ENCODE measurements around the gene ANO9. TPM values are rescaled to one million over a fixed set of nuclear protein-coding genes. Genes with fewer than 3 reads are reported as not detected.

Gene ANO9
- total RNA-seq, 1 experiment from 2014 or later, result 9.4 TPM

- H3K4me3 Mint-ChIP-seq (ENCODE audit: unreplicated experiment), result peak overlapping the region; percentile 96
- H3K4me1 Mint-ChIP-seq (ENCODE audit: insufficient read depth, unreplicated experiment), result peaks cover 19% of the 10 kb centered on the region
- H3K27ac Mint-ChIP-seq (ENCODE audit: low read depth, unreplicated experiment), result peak overlapping the region; percentile 94
- peaks cover 48% of the 10 kb centered on the region for H3K36me3 Mint-ChIP-seq (ENCODE audit: insufficient read depth, unreplicated experiment)
- POLR2A ChIA-PET, result interaction anchor here (1.3 to 2.6 kb wide), 8 partner anchors 12 to 158 kb away, joined by 4 to 33 read pairs (median 10); partner anchors contain the start of genes B4GALNT4, PSMD13, PTDSS2 and RNH1
- no peaks in the 10 kb centered on the region for H3K27me3 Mint-ChIP-seq (ENCODE audit: insufficient read depth, unreplicated experiment)
- no peak for TF ChIP-seq CTCF (IDR thresholded peaks at IDR 0.05; ENCODE audit: unreplicated experiment)
- no peak for DNase-seq (ENCODE audit: unreplicated experiment)
- CTCF ChIA-PET, result interaction anchor here (0.9 to 1.3 kb wide), 2 partner anchors 48 to 52 kb away, joined by 3 read pairs; no protein-coding TSS in a partner anchor
- BruUV-seq (replicated peaks), result no TSS peak
- intact Hi-C loops (cut with micrococcal nuclease), result loop anchor here (1.0 to 5.0 kb wide), 2 partner anchors 53 to 122 kb away; no protein-coding TSS in a partner anchor
- no peaks in the 10 kb centered on the region for H3K9me3 Mint-ChIP-seq (ENCODE audit: unreplicated experiment)
Measured at GRCh38 chr11:394858-395655, 46.8 kb downstream of the ANO9 start.

- Mint-ChIP-seq H3K27ac (ENCODE audit: low read depth, unreplicated experiment) (peak within 1 kb of the TSS; percentile 94), H3K4me1 (ENCODE audit: insufficient read depth, unreplicated experiment) (peaks cover 19% of the 10 kb centered on the region), H3K9me3 (ENCODE audit: unreplicated experiment) (no peaks in the 10 kb centered on the region), H3K27me3 (ENCODE audit: insufficient read depth, unreplicated experiment) (no peaks in the 10 kb centered on the region), H3K36me3 (ENCODE audit: insufficient read depth, unreplicated experiment) (peaks cover 40% of the 10 kb centered on the region), H3K4me3 (ENCODE audit: unreplicated experiment) (peak within 1 kb of the TSS; percentile 96)
- TF ChIP-seq CTCF (IDR thresholded peaks at IDR 0.05; ENCODE audit: unreplicated experiment), result no peak
- ChIA-PET POLR2A (interaction anchor here (0.6 to 2.7 kb wide), 24 partner anchors 13 to 301 kb away, joined by 3 to 33 read pairs (median 5); partner anchors contain the start of genes B4GALNT4, BET1L, DEAF1 and PSMD13), CTCF (interaction anchor here (0.6 to 1.0 kb wide), 3 partner anchors 54 to 125 kb away, joined by 3 read pairs; no protein-coding TSS in a partner anchor)
- intact Hi-C loops (cut with micrococcal nuclease), result loop anchor here (1.0 to 5.0 kb wide), 2 partner anchors 54 to 123 kb away; no protein-coding TSS in a partner anchor
- TSS peak; percentile 91 for BruUV-seq (replicated peaks)
- peak; percentile 94 for DNase-seq (ENCODE audit: unreplicated experiment)
Measured at GRCh38 chr11:394034-394857, 47.6 kb downstream of the ANO9 start, which contains the start of gene PKP3. TSS of gene PKP3 (plus strand) at chr11:394209. CDS start at chr11:394293, 84 bp downstream.

- Mint-ChIP-seq H3K36me3 (ENCODE audit: insufficient read depth, unreplicated experiment) (peaks cover 33% of the 10 kb centered on the region), H3K27me3 (ENCODE audit: insufficient read depth, unreplicated experiment) (no peaks in the 10 kb centered on the region), H3K9me3 (ENCODE audit: unreplicated experiment) (no peaks in the 10 kb centered on the region), H3K27ac (ENCODE audit: low read depth, unreplicated experiment) (peak overlapping the region; percentile 94), H3K4me1 (ENCODE audit: insufficient read depth, unreplicated experiment) (peaks cover 19% of the 10 kb centered on the region), H3K4me3 (ENCODE audit: unreplicated experiment) (peak overlapping the region; percentile 96)
- BruUV-seq (replicated peaks), result no TSS peak
- intact Hi-C loops (cut with micrococcal nuclease), result loop anchor here (1.0 to 5.0 kb wide), 2 partner anchors 55 to 124 kb away; no protein-coding TSS in a partner anchor
- ChIA-PET POLR2A (interaction anchor here (0.6 to 2.7 kb wide), 27 partner anchors 13 to 302 kb away, joined by 3 to 33 read pairs (median 4); partner anchors contain the start of genes B4GALNT4, BET1L, DEAF1 and PSMD13), CTCF (interaction anchor here (0.6 to 1.2 kb wide), 5 partner anchors 29 to 126 kb away, joined by 3 to 9 read pairs (median 3); no protein-coding TSS in a partner anchor)
- DNase-seq (ENCODE audit: unreplicated experiment), result peak; percentile 92
- TF ChIP-seq CTCF (IDR thresholded peaks at IDR 0.05; ENCODE audit: unreplicated experiment), result no peak
Measured at GRCh38 chr11:393219-394033, 48.4 kb downstream of the ANO9 start.

All from MCF 10A (cell line).